Esophagus squamous epithelium (tissue), 4 donors: ENCODE results near the gene CCZ1B.
"Not testable (repeated sequence)": the region's sequence is repeated elsewhere in the genome, so short reads cannot be mapped to it uniquely, and the experiment has no call there.

Experiments
- CTCF ChIP-seq, 6 experiments: fragments of 450-650 bp in 4 of 6; fragments of 200-600 bp in 2 of 6; sonication (generic) in 2 of 6; IDR thresholded peaks; one replicate each; pipeline ENCODE4 v1.5.1; 2016 to 2019; ENCODE audit warnings: antibody characterized with exemption in 6 of 6, mild to moderate bottlenecking in 4 of 6, moderate library complexity in 4 of 6
- POLR2A ChIP-seq, 4 donors: fragments of 450-650 bp; IDR thresholded peaks; one replicate each; pipeline ENCODE4 v1.6.1; 2017; ENCODE audit warnings: antibody characterized with exemption in 4 of 4, mild to moderate bottlenecking in 4 of 4, moderate library complexity in 3 of 4

- not testable (repeated sequence) for TF ChIP-seq CTCF, POLR2A (IDR thresholded peaks at IDR 0.05)
These were observed 18.1 kb downstream of the CCZ1B start for GRCh38 chr7:6807959-6808358.
